DOHH2 (cell line): ENCODE measurements around the gene RAET1E.

Experiments
- H3F3A ChIP-seq: fragments of 200-600 bp; sonication (generic), shearing (Covaris generic); 2 replicates; pipeline ENCODE4 v1.6.0; 2016; ENCODE audit warnings: antibody characterized with exemption, mild to moderate bottlenecking; ENCODE audit not compliant: control insufficient read depth, insufficient read depth
- H3K27ac ChIP-seq: fragments of 200-600 bp; sonication (generic); 2 replicates; pipeline ENCODE4 v1.5.1; 2014; ENCODE audit warnings: low read depth, mild to moderate bottlenecking, low read length, moderate library complexity
- H3K27me3 ChIP-seq: fragments of 200-600 bp; sonication (generic); 2 replicates; pipeline ENCODE4 v1.6.1; 2014; ENCODE audit warnings: mild to moderate bottlenecking, low read length, mixed read lengths; ENCODE audit not compliant: control insufficient read depth
- H3K36me3 ChIP-seq: fragments of 200-600 bp; sonication (generic); 2 replicates; pipeline ENCODE4 v1.6.1; 2014; ENCODE audit warnings: mild to moderate bottlenecking, low read length, moderate library complexity, mixed read lengths; ENCODE audit not compliant: control insufficient read depth
- H3K4me1 ChIP-seq: fragments of 200-600 bp; sonication (generic); 2 replicates; pipeline ENCODE4 v1.6.1; 2014; ENCODE audit warnings: mild to moderate bottlenecking, low read length, mixed read lengths; ENCODE audit not compliant: control insufficient read depth
- H3K4me2 ChIP-seq: fragments of 200-600 bp; sonication (generic); 2 replicates; pipeline ENCODE4 v1.6.0; 2014; ENCODE audit warnings: mild to moderate bottlenecking, low read length, moderate library complexity
- H3K4me3 ChIP-seq: fragments of 200-600 bp; sonication (generic); 2 replicates; pipeline ENCODE4 v1.5.1; 2014; ENCODE audit warnings: mild to moderate bottlenecking, low read length, mixed read lengths
- H3K79me2 ChIP-seq: fragments of 200-600 bp; sonication (generic); 2 replicates; pipeline ENCODE4 v1.6.1; 2014; ENCODE audit warnings: mild to moderate bottlenecking, low read length, mixed read lengths; ENCODE audit not compliant: control insufficient read depth
- H3K9me2 ChIP-seq: fragments of 200-600 bp; sonication (generic); replicated peaks from 2 replicates; pipeline ENCODE4 v1.6.1; 2014; ENCODE audit warnings: mild to moderate bottlenecking, low read length, mixed read lengths; ENCODE audit not compliant: control insufficient read depth
- H3K9me3 ChIP-seq: fragments of 200-600 bp; sonication (generic); 2 replicates; pipeline ENCODE4 v1.6.1; 2014; ENCODE audit warnings: antibody characterized with exemption, low read length, mixed read lengths; ENCODE audit not compliant: control insufficient read depth, insufficient read depth
- H4K20me1 ChIP-seq: fragments of 200-600 bp; sonication (generic); 2 replicates; pipeline ENCODE4 v1.6.0; 2014; ENCODE audit warnings: low read depth, mild to moderate bottlenecking, antibody characterized with exemption, low read length, moderate library complexity; ENCODE audit not compliant: control insufficient read depth, insufficient read depth
- EZH2phosphoT487 ChIP-seq: fragments of 200-600 bp; sonication (generic); IDR thresholded peaks from 2 replicates; pipeline ENCODE4 v1.6.1; 2017; ENCODE audit warnings: borderline replicate concordance, mild to moderate bottlenecking, antibody characterized with exemption, low read length, moderate library complexity, mixed read lengths
- TF ChIP-seq, protein P1 (sequence below): fragments of 200-600 bp; sonication (generic); IDR thresholded peaks from one replicate; pipeline ENCODE4 v1.5.1; 2014; ENCODE audit warnings: antibody characterized with exemption, mild to moderate bottlenecking, low read depth, low read length; ENCODE audit not compliant: poor library complexity, severe bottlenecking

RAET1E gene

GRCh38 chr6:149859938-149860337 lies 38.0 kb downstream of the RAET1E start:
- Histone ChIP-seq H3K4me3 (no peak overlapping the region), H3K4me2 (no peak overlapping the region), H3K79me2 (no peaks in the 10 kb centered on the region), H3K9me3 (no peaks in the 10 kb centered on the region), H3K27me3 (peaks cover 13% of the 10 kb centered on the region), H3F3A (no peaks in the 10 kb centered on the region), H4K20me1 (no peaks in the 10 kb centered on the region; the same call in 1 of the 2 replicates), H3K36me3 (no peaks in the 10 kb centered on the region), H3K27ac (no peak overlapping the region), H3K4me1 (peaks cover 12% of the 10 kb centered on the region), H3K9me2 (no peaks in the 10 kb centered on the region)
- TF ChIP-seq EZH2phosphoT487 = no peak
- TF ChIP-seq, protein P1, sequence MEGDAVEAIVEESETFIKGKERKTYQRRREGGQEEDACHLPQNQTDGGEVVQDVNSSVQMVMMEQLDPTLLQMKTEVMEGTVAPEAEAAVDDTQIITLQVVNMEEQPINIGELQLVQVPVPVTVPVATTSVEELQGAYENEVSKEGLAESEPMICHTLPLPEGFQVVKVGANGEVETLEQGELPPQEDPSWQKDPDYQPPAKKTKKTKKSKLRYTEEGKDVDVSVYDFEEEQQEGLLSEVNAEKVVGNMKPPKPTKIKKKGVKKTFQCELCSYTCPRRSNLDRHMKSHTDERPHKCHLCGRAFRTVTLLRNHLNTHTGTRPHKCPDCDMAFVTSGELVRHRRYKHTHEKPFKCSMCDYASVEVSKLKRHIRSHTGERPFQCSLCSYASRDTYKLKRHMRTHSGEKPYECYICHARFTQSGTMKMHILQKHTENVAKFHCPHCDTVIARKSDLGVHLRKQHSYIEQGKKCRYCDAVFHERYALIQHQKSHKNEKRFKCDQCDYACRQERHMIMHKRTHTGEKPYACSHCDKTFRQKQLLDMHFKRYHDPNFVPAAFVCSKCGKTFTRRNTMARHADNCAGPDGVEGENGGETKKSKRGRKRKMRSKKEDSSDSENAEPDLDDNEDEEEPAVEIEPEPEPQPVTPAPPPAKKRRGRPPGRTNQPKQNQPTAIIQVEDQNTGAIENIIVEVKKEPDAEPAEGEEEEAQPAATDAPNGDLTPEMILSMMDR = no peak

DNA sequence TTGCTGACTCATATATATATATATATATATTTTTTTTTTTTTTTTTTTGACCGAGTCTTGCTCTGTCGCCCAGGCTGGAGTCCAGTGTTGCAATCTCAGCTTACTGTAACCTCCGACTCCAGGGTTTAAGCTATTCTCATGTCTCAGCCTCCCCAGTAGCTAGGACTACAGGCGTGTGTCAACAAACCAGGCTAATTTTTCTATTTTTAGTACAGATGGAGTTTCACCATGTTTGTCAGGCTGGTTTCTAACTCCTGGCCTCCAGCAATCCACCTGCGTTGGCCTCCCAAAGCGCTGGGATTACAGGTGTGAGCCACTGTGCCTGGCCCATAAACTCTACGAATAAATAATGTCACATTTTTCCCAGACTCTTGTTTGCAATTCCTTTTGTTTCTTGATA lies 38.5 kb downstream of the RAET1E start:
- TF ChIP-seq, protein P1 = no peak
- no peak for TF ChIP-seq EZH2phosphoT487
- no peaks in the 10 kb centered on the region for H3K9me3 ChIP-seq
- H3K4me2 ChIP-seq = no peak overlapping the region
- no peaks in the 10 kb centered on the region; the same call in 1 of the 2 replicates for H4K20me1 ChIP-seq
- H3K79me2 ChIP-seq = no peaks in the 10 kb centered on the region
- no peaks in the 10 kb centered on the region for H3K9me2 ChIP-seq
- no peak overlapping the region for H3K4me3 ChIP-seq
- H3K27ac ChIP-seq = no peak overlapping the region
- peaks cover 13% of the 10 kb centered on the region for H3K27me3 ChIP-seq
- H3K4me1 ChIP-seq = peaks cover 7% of the 10 kb centered on the region
- no peaks in the 10 kb centered on the region for H3K36me3 ChIP-seq
- no peaks in the 10 kb centered on the region for H3F3A ChIP-seq

DNA sequence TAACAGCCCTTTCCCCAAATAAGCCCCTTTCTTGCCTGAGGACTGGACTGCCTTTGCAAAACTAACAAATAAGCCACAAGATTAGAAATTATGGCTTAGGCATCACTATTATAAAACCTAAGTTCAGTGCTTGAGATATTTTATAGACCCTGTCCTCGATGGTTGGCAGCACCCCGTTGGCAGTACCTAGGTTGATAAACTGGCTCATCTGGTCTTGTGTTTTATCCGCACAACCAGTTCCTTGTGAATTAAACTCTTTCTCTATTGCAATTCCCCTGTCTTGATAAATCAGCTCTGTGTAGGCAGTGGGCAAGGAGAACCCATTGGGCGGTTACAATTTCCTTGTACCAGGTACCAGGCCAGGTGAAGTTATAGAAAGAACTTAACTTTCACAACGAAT lies 40.4 kb downstream of the RAET1E start:
- Histone ChIP-seq H3K4me2 (no peak overlapping the region), H3K9me2 (no peaks in the 10 kb centered on the region), H3K79me2 (no peaks in the 10 kb centered on the region), H3K36me3 (no peaks in the 10 kb centered on the region), H3K27ac (no peak overlapping the region), H3F3A (no peaks in the 10 kb centered on the region), H3K9me3 (no peaks in the 10 kb centered on the region), H3K27me3 (peaks cover 7% of the 10 kb centered on the region), H3K4me1 (peaks cover 4% of the 10 kb centered on the region), H4K20me1 (no peaks in the 10 kb centered on the region; the same call in 1 of the 2 replicates), H3K4me3 (no peak overlapping the region)
- TF ChIP-seq, protein P1 = no peak
- TF ChIP-seq EZH2phosphoT487 = no peak
